CD14-positive monocyte (primary cell): ENCODE data around the gene KATNIP. TPM values are rescaled to one million over a fixed set of nuclear protein-coding genes. Genes with fewer than 3 reads are reported as not detected.
A peak's percentile ranks its signal among the peaks of the same experiment; 100 is the strongest.

Experiments
- DNase-seq, 3 donors: peaks; one replicate each; pipeline ENCODE4 v3.0.0-alpha.2; 2011 to 2022
- H2AFZ ChIP-seq: 2 replicates; pipeline ENCODE4 v1.6.0; 2012; ENCODE audit warnings: mild to moderate bottlenecking, low read depth, low read length, inconsistent platforms; ENCODE audit not compliant: insufficient read depth, poor library complexity, severe bottlenecking
- H3K27ac ChIP-seq, 2 donors: 1 replicate in 1 of 2; 2 replicates in 1 of 2; pipeline ENCODE4 v1.5.1; 2012 to 2013; ENCODE audit warnings: low read length in 2 of 2, control low read depth in 1 of 2, inconsistent platforms in 1 of 2, low read depth in 1 of 2, mild to moderate bottlenecking in 1 of 2
- H3K27me3 ChIP-seq, 2 donors: one replicate each; pipeline versions ENCODE4 v1.6.0 to v1.6.1; 2011 to 2013; ENCODE audit warnings: low read length in 2 of 2; ENCODE audit not compliant: control insufficient read depth in 2 of 2, insufficient read depth in 2 of 2
- H3K36me3 ChIP-seq, 2 donors: replicated peaks in 1 of 2; 1 replicate in 1 of 2; 2 replicates in 1 of 2; pipeline versions ENCODE4 v1.5.1 to v1.6.1; 2012 to 2013; ENCODE audit warnings: low read length in 2 of 2, control low read depth in 1 of 2, inconsistent platforms in 1 of 2, mild to moderate bottlenecking in 1 of 2; ENCODE audit not compliant: insufficient read depth in 2 of 2, control insufficient read depth in 1 of 2
- H3K4me1 ChIP-seq, 2 donors: 1 replicate in 1 of 2; 2 replicates in 1 of 2; pipeline versions ENCODE4 v1.5.1 to v1.6.1; 2012 to 2013; ENCODE audit warnings: low read length in 2 of 2, control low read depth in 1 of 2, inconsistent platforms in 1 of 2, mild to moderate bottlenecking in 1 of 2, moderate library complexity in 1 of 2; ENCODE audit not compliant: insufficient read depth in 2 of 2, control insufficient read depth in 1 of 2
- H3K4me2 ChIP-seq: replicated peaks from 2 replicates; pipeline ENCODE3; 2012; ENCODE audit warnings: low read length, moderate library complexity, mild to moderate bottlenecking; ENCODE audit not compliant: poor library complexity, severe bottlenecking; ENCODE audit errors: extremely low read depth
- H3K4me3 ChIP-seq, 3 experiments: fragments of 200-600 bp in 1 of 3; sonication (generic) in 1 of 3; replicated peaks in 1 of 3; 1 replicate in 2 of 3; 2 replicates in 1 of 3; pipeline ENCODE4 v1.5.1; 2011 to 2013; ENCODE audit warnings: low read length in 3 of 3, mild to moderate bottlenecking in 3 of 3, control low read depth in 2 of 3, low read depth in 2 of 3, inconsistent platforms in 1 of 3, moderate library complexity in 1 of 3
- H3K79me2 ChIP-seq: 2 replicates; pipeline ENCODE4 v1.6.0; 2012; ENCODE audit warnings: mild to moderate bottlenecking, control low read depth, inconsistent platforms, low read length, moderate library complexity; ENCODE audit not compliant: insufficient read depth
- H3K9ac ChIP-seq: 2 replicates; pipeline ENCODE4 v1.6.0; 2017; ENCODE audit warnings: low read length, mild to moderate bottlenecking; ENCODE audit not compliant: insufficient read depth, poor library complexity, severe bottlenecking
- H3K9me3 ChIP-seq, 2 donors: replicated peaks in 1 of 2; 1 replicate in 1 of 2; 2 replicates in 1 of 2; pipeline versions ENCODE4 v1.5.1 to v1.6.1; 2012 to 2013; ENCODE audit warnings: low read length in 2 of 2, control low read depth in 1 of 2; ENCODE audit not compliant: control insufficient read depth in 1 of 2, insufficient read depth in 1 of 2
- H4K20me1 ChIP-seq: 2 replicates; pipeline ENCODE4 v1.6.0; 2012; ENCODE audit warnings: mild to moderate bottlenecking, low read length, control low read depth, moderate library complexity; ENCODE audit not compliant: insufficient read depth
- H3K27ac Mint-ChIP-seq, 7 donors: one replicate each; pipeline ENCODE4 v1.8.0; 2020; ENCODE audit warnings: mild to moderate bottlenecking in 7 of 7, mixed read lengths in 7 of 7, moderate library complexity in 6 of 7, inconsistent platforms in 2 of 7
- H3K27me3 Mint-ChIP-seq, 3 donors: one replicate each; pipeline ENCODE4 v1.8.0; 2021 to 2022; ENCODE audit warnings: low read depth in 3 of 3, mild to moderate bottlenecking in 3 of 3, mixed read lengths in 3 of 3, moderate library complexity in 3 of 3, inconsistent platforms in 1 of 3
- H3K36me3 Mint-ChIP-seq, 2 donors: one replicate each; pipeline ENCODE4 v1.8.0; 2020; ENCODE audit warnings: mixed read lengths in 2 of 2, inconsistent platforms in 1 of 2, mild to moderate bottlenecking in 1 of 2
- H3K4me1 Mint-ChIP-seq: one replicate; pipeline ENCODE4 v1.8.0; 2020; ENCODE audit warnings: mild to moderate bottlenecking, mixed read lengths
- H3K4me3 Mint-ChIP-seq, 2 donors: one replicate each; pipeline ENCODE4 v1.8.0; 2020; ENCODE audit warnings: mild to moderate bottlenecking in 2 of 2, mixed read lengths in 2 of 2, moderate library complexity in 1 of 2
- H3K9me3 Mint-ChIP-seq, 7 donors: one replicate each; pipeline ENCODE4 v1.8.0; 2020 to 2022; ENCODE audit warnings: mixed read lengths in 7 of 7, mild to moderate bottlenecking in 6 of 7, moderate library complexity in 6 of 7, inconsistent platforms in 2 of 7
- CTCF ChIP-seq: fragments of 200-600 bp; IDR thresholded peaks from one replicate; pipeline ENCODE4 v1.8.0; 2022; ENCODE audit warnings: antibody characterized with exemption, mild to moderate bottlenecking
- whole genome bisulfite sequencing: methylation state at CpG from one replicate; pipeline ENCODE4 v1.1.5; 2013; ENCODE audit warnings: missing lambda C conversion rate; ENCODE audit not compliant: insufficient coverage; 5-methylcytosine and 5-hydroxymethylcytosine counted together
- intact Hi-C, 2 donors: fragments of 100-400 bp; cut with micrococcal nuclease; formaldehyde crosslinking; loops; one replicate each; pipeline versions ENCODE4 v1.15.0 to v1.15.1; 2023
- polyA plus RNA-seq, 3 donors: library from polyadenylated mRNA; depleted of rRNA in 1 of 3; unstranded in 2 of 3; stranded (reverse) in 1 of 3; fragments of 300-500 nt in 2 of 3; fragments of >200 nt in 1 of 3; fragmentation: Illumina TruSeq in 2 of 3; gene quantifications; 1 replicate in 2 of 3; 2 replicates in 1 of 3; pipeline ENCODE4 v1.2.3, GENCODE V29; 2012 to 2021

KATNIP gene
- polyA plus RNA-seq, 3 donors = 2.4 to 28.0 (median 5.0) TPM

GRCh38 chr16:27576729-27577128 is 26.8 kb downstream of the KATNIP start:
- 50% methylated on average over 2 of the region's 5 CpGs for WGBS
- H3K36me3 ChIP-seq = peaks cover 7 to 14% of the 10 kb centered on the region in 2 donors
- peaks cover 0 to under 1% (median 0%) of the 10 kb centered on the region in 7 donors for H3K9me3 Mint-ChIP-seq
- no peak overlapping the region for H3K4me3 ChIP-seq
- no peak overlapping the region for H2AFZ ChIP-seq
- H3K9ac ChIP-seq = no peak overlapping the region
- no peak for DNase-seq
- no peak overlapping the region for H3K27ac ChIP-seq
- H3K4me3 Mint-ChIP-seq = no peak overlapping the region
- peaks cover 0 to 1% of the 10 kb centered on the region in 2 donors for H3K4me1 ChIP-seq
- no peaks in the 10 kb centered on the region for H3K27me3 ChIP-seq
- H3K79me2 ChIP-seq = no peaks in the 10 kb centered on the region
- H3K27me3 Mint-ChIP-seq = peaks cover 0 to 7% (median 0%) of the 10 kb centered on the region in 3 donors
- peaks cover 8% of the 10 kb centered on the region for H3K4me1 Mint-ChIP-seq
- no peak for TF ChIP-seq CTCF
- no peaks in the 10 kb centered on the region for H3K9me3 ChIP-seq
- no peaks in the 10 kb centered on the region for H4K20me1 ChIP-seq
- intact Hi-C loops = no loop called here
- H3K36me3 Mint-ChIP-seq = peaks cover 26 to 28% of the 10 kb centered on the region in 2 donors
- peak overlapping the region in 3 of 7 donors; percentile 1 to 69 (median 54) for H3K27ac Mint-ChIP-seq
- no peak overlapping the region for H3K4me2 ChIP-seq

GRCh38 chr16:27579087-27579980 is 29.4 kb downstream of the KATNIP start:
- peaks cover 18% of the 10 kb centered on the region for H3K4me1 Mint-ChIP-seq
- no peaks in the 10 kb centered on the region for H3K79me2 ChIP-seq
- WGBS = 83% methylated on average over 3 of the region's 4 CpGs
- peaks cover 0 to 3% (median 0%) of the 10 kb centered on the region in 7 donors for H3K9me3 Mint-ChIP-seq
- intact Hi-C loops = no loop called here
- H3K4me3 Mint-ChIP-seq = no peak overlapping the region
- no peak overlapping the region for H3K27ac ChIP-seq
- H3K27me3 ChIP-seq = no peaks in the 10 kb centered on the region
- H3K4me3 ChIP-seq = no peak overlapping the region
- H2AFZ ChIP-seq = no peak overlapping the region
- peak overlapping the region in 1 of 7 donors; percentile 30 for H3K27ac Mint-ChIP-seq
- H3K27me3 Mint-ChIP-seq = peaks cover 0 to 1% (median 0%) of the 10 kb centered on the region in 3 donors
- H3K4me1 ChIP-seq = peaks cover 6 to 10% of the 10 kb centered on the region in 2 donors
- peaks cover 33 to 38% of the 10 kb centered on the region in 2 donors for H3K36me3 Mint-ChIP-seq
- no peak overlapping the region for H3K9ac ChIP-seq
- no peak for DNase-seq
- peaks cover 7 to 14% of the 10 kb centered on the region in 2 donors for H3K36me3 ChIP-seq
- no peaks in the 10 kb centered on the region for H3K9me3 ChIP-seq
- no peak for TF ChIP-seq CTCF
- H3K4me2 ChIP-seq = no peak overlapping the region
- no peaks in the 10 kb centered on the region for H4K20me1 ChIP-seq
